SK-N-SH (cell line): ENCODE measurements around the gene PLPPR2. TPM values are rescaled to one million over a fixed set of nuclear protein-coding genes. Genes with fewer than 3 reads are reported as not detected.

Experiments
- CTCF ChIA-PET: fragments of 300-600, 350-600 bp; formaldehyde crosslinking; extraction: SDS; loops from one replicate; lab custom pipeline; 2021; lab: Yijun Ruan, JAX
- POLR2A ChIA-PET: fragments of 350-600 bp; sonication (Branson Sonifier 250); formaldehyde crosslinking; extraction: SDS; loops from one replicate; lab custom pipeline; 2020; ENCODE audit warnings: antibody characterized with exemption, inconsistent platforms; lab: Yijun Ruan, JAX
- DNase-seq: peaks from one replicate; pipeline ENCODE4 v3.0.0; 2012
- H2AFZ ChIP-seq: fragments of 200-600 bp; sonication (generic); 2 replicates; pipeline ENCODE4 v1.8.1; 2016; ENCODE audit warnings: antibody characterized with exemption, mild to moderate bottlenecking, low read depth
- H3F3A ChIP-seq: fragments of 200-600 bp; sonication (generic); replicated peaks from 2 replicates; pipeline ENCODE3; 2016; ENCODE audit warnings: antibody characterized with exemption, mild to moderate bottlenecking; ENCODE audit not compliant: insufficient read depth
- H3K27ac ChIP-seq, 2 experiments: fragments of 200-500 bp in 1 of 2; fragments of 200-600 bp in 1 of 2; sonication (Bioruptor generic) in 1 of 2; sonication (generic), shearing (Covaris generic) in 1 of 2; 2 replicates each; pipeline versions ENCODE4 v1.5.1 to v1.6.1; 2014 to 2016; ENCODE audit warnings: low read depth in 2 of 2, inconsistent platforms in 1 of 2, low read length in 1 of 2, mild to moderate bottlenecking in 1 of 2, mixed read lengths in 1 of 2
- H3K27me3 ChIP-seq: fragments of 200-600 bp; sonication (generic), shearing (Covaris generic); 2 replicates; pipeline ENCODE4 v1.6.1; 2016; ENCODE audit warnings: mixed run types; ENCODE audit not compliant: insufficient read depth
- H3K36me3 ChIP-seq, 2 experiments: fragments of 200-500 bp in 1 of 2; fragments of 200-600 bp in 1 of 2; sonication (Bioruptor generic) in 1 of 2; sonication (generic) in 1 of 2; replicated peaks in 1 of 2; 2 replicates each; pipeline versions ENCODE3 to v1.5.1; 2014 to 2016; ENCODE audit warnings: low read length in 1 of 2, mild to moderate bottlenecking in 1 of 2; ENCODE audit not compliant: insufficient read depth in 2 of 2, control insufficient read depth in 1 of 2
- H3K4me1 ChIP-seq, 2 experiments: fragments of 200-500 bp in 1 of 2; fragments of 200-600 bp in 1 of 2; sonication (Bioruptor generic) in 1 of 2; sonication (generic), shearing (Covaris generic) in 1 of 2; 2 replicates each; pipeline versions ENCODE4 v1.5.1 to v1.6.1; 2014 to 2016; ENCODE audit warnings: low read depth in 1 of 2, low read length in 1 of 2, mixed run types in 1 of 2; ENCODE audit not compliant: insufficient read depth in 2 of 2, control insufficient read depth in 1 of 2
- H3K4me2 ChIP-seq: fragments of 200-600 bp; sonication (generic), shearing (Covaris generic); 2 replicates; pipeline ENCODE4 v1.6.1; 2017; ENCODE audit warnings: mixed run types
- H3K4me3 ChIP-seq, 2 experiments: fragments of 200-500 bp in 1 of 2; fragments of 200-600 bp in 1 of 2; sonication (Bioruptor generic) in 1 of 2; sonication (generic), shearing (Covaris generic) in 1 of 2; 2 replicates each; pipeline versions ENCODE4 v1.5.1 to v1.8.1; 2014 to 2016; ENCODE audit warnings: low read depth in 2 of 2, inconsistent platforms in 1 of 2, low read length in 1 of 2, mild to moderate bottlenecking in 1 of 2, mixed read lengths in 1 of 2, moderate library complexity in 1 of 2
- H3K79me2 ChIP-seq: fragments of 200-600 bp; sonication (generic); 2 replicates; pipeline ENCODE4 v1.8.1; 2017; ENCODE audit warnings: mild to moderate bottlenecking; ENCODE audit not compliant: insufficient read depth
- H3K9ac ChIP-seq: fragments of 200-600 bp; sonication (generic); 2 replicates; pipeline ENCODE4 v1.6.1; 2017; ENCODE audit warnings: mixed run types
- H3K9me2 ChIP-seq: fragments of 200-600 bp; sonication (generic); 2 replicates; pipeline ENCODE4 v1.6.1; 2017; ENCODE audit warnings: mixed run types
- H3K9me3 ChIP-seq: fragments of 200-600 bp; sonication (generic); 2 replicates; pipeline ENCODE4 v1.6.1; 2017; ENCODE audit warnings: mixed run types, mild to moderate bottlenecking, moderate library complexity
- H4K20me1 ChIP-seq: fragments of 200-600 bp; sonication (generic); 2 replicates; pipeline ENCODE4 v1.6.1; 2017; ENCODE audit warnings: mild to moderate bottlenecking, mixed run types; ENCODE audit not compliant: insufficient read depth
- CHD2 ChIP-seq: fragments of 150-350 bp; IDR thresholded peaks from 2 replicates; pipeline ENCODE4 v1.6.1; 2018; ENCODE audit warnings: low read length; ENCODE audit not compliant: partially characterized antibody
- EP300 ChIP-seq, 2 experiments: IDR thresholded peaks; 2 replicates each; pipeline versions ENCODE4 v1.4.0 to v1.6.1; 2012; ENCODE audit warnings: borderline replicate concordance in 1 of 2, low read depth in 1 of 2, low read length in 1 of 2
- FOXJ3 ChIP-seq: sonication (generic); formaldehyde crosslinking; IDR thresholded peaks from 2 replicates; pipeline ENCODE4 v1.5.1; 2020; ENCODE audit warnings: mild to moderate bottlenecking, missing genetic modification reagents
- FOXM1 ChIP-seq: IDR thresholded peaks from 2 replicates; pipeline ENCODE4 v1.4.0; 2012; ENCODE audit warnings: low read depth, mild to moderate bottlenecking
- JUND ChIP-seq: IDR thresholded peaks from 2 replicates; pipeline ENCODE4 v1.4.0; 2012
- MEF2A ChIP-seq: IDR thresholded peaks from 2 replicates; pipeline ENCODE4 v1.4.0; 2012; ENCODE audit warnings: low read depth, borderline replicate concordance
- NFIC ChIP-seq: IDR thresholded peaks from 2 replicates; pipeline ENCODE4 v1.4.0; 2012; ENCODE audit warnings: borderline replicate concordance
- NRF1 ChIP-seq: IDR thresholded peaks from 2 replicates; pipeline ENCODE4 v1.6.1; 2012; ENCODE audit warnings: low read depth, mild to moderate bottlenecking, low read length
- RAD21 ChIP-seq: IDR thresholded peaks from 2 replicates; pipeline ENCODE4 v1.6.1; 2012; ENCODE audit warnings: mild to moderate bottlenecking, low read length
- RCOR1 ChIP-seq: fragments of 150-350 bp; IDR thresholded peaks from 2 replicates; pipeline ENCODE4 v1.6.1; 2017; ENCODE audit warnings: antibody characterized with exemption, low read length
- RFX5 ChIP-seq: IDR thresholded peaks from 2 replicates; pipeline ENCODE4 v1.6.1; 2012; ENCODE audit warnings: mild to moderate bottlenecking, improper control_type of control experiment, low read length
- SMC3 ChIP-seq: IDR thresholded peaks from 2 replicates; pipeline ENCODE4 v1.6.1; 2012; ENCODE audit warnings: low read depth, low read length, improper control_type of control experiment
- TAF1 ChIP-seq: IDR thresholded peaks from 2 replicates; pipeline ENCODE4 v1.6.1; 2012; ENCODE audit warnings: low read depth, mild to moderate bottlenecking, low read length, moderate library complexity, borderline replicate concordance
- WGBS: methylation state at CpG from one replicate; pipeline ENCODE4 v1.1.6; 2017; ENCODE audit warnings: low lambda C conversion rate; 5-methylcytosine and 5-hydroxymethylcytosine counted together
- polyA plus RNA-seq, 3 experiments: library from polyadenylated mRNA; depleted of rRNA; stranded (reverse); fragments of >200 nt; gene quantifications; 2 replicates each; pipeline ENCODE4 v1.2.3, GENCODE V29; 2012
- TF ChIP-seq, protein P1 (sequence below): IDR thresholded peaks from 2 replicates; pipeline ENCODE4 v1.4.0; 2012; ENCODE audit warnings: low read depth
- TF ChIP-seq, protein P2 (sequence below): fragments of 150-350 bp; IDR thresholded peaks from 2 replicates; pipeline ENCODE4 v1.6.1; 2016; ENCODE audit warnings: mild to moderate bottlenecking, low read depth, low read length

The PLPPR2 gene
- polyA plus RNA-seq, 1 of the 3 experiments (the other 2 are of a cell fraction) = 26.2 TPM

DNA sequence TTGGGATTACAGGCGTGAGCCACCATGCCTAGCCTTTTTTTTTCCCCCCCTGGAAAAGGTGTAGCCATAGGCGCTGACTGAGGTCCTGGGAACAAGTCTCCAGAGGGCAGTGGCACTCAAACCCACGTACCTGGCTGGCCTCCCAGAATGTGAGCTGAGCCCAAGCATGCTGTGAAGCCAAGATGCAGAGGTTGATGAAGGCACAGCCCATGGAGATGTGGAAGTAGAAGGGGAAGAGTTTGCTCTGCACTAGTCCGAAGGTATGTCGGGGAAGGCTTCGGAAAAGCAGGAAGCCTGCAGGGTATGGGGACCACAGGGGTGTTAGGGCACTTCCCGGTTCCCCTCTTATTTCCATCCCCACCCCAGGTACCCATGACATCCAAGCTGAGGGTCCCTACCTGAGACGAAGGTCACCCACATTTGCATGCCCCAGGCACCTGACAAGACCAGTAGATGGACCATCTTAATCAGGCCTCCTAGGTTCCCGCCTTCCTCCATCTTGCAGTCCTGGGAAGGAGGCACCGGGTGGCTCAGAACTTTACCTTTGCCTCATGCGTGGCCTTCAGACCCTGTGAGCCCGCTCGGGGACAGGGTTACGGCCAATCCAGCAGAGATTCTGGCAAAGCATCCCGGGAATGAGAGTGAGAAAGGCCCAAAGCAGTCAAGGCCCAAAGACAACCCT is 10.0 kb upstream of the PLPPR2 start:
- H3K27ac ChIP-seq = peak overlapping the region; percentile 58 to 60; a peak in 2 of 4 replicates
- H3K4me3 ChIP-seq = peak overlapping the region; percentile 74 to 96
- H3F3A ChIP-seq = peaks cover 18% of the 10 kb centered on the region
- CTCF ChIA-PET = interaction anchor here (1.3 to 3.0 kb wide), 4 partner anchors 30 to 137 kb away, joined by 5 to 23 read pairs (median 7); partner anchors contain the start of gene SWSAP1
- 56% methylated on average over 13 of the region's 15 CpGs for WGBS
- no peaks in the 10 kb centered on the region for H3K79me2 ChIP-seq
- H3K4me1 ChIP-seq = peaks cover 13 to 14% of the 10 kb centered on the region in 2 experiments; a peak in 2 of 4 replicates
- peak overlapping the region; percentile 85 for H3K4me2 ChIP-seq
- no peaks in the 10 kb centered on the region for H3K9me3 ChIP-seq
- H3K9ac ChIP-seq = peak overlapping the region; percentile 76
- peaks cover 4 to 10% of the 10 kb centered on the region in 2 experiments for H3K36me3 ChIP-seq
- H4K20me1 ChIP-seq = peaks cover 7% of the 10 kb centered on the region
- no peaks in the 10 kb centered on the region for H3K9me2 ChIP-seq
- peak; percentile 5 for DNase-seq
- H3K27me3 ChIP-seq = no peaks in the 10 kb centered on the region
- H2AFZ ChIP-seq = 0 out of 2 replicates have a peak overlapping the region, but pooled peaks have one; percentile 77
- POLR2A ChIA-PET = interaction anchor here (0.6 to 2.3 kb wide), 4 partner anchors 20 to 38 kb away, joined by 3 to 15 read pairs (median 4); partner anchors contain the start of genes EPOR and SWSAP1
- TF ChIP-seq RCOR1 (no peak), MEF2A (no peak), CHD2 (no peak), EP300 (IDR thresholded peaks at IDR 0.05; ENCODE audit: borderline replicate concordance in 1 of 2, low read depth in 1 of 2, low read length in 1 of 2) (no peak), NFIC (no peak), SMC3 (no peak), NRF1 (no peak), FOXM1 (no peak), TAF1 (no peak), RFX5 (no peak), RAD21 (no peak), FOXJ3 (CRISPR knock-in tag) (no peak), JUND (no peak)
- TF ChIP-seq, protein P1, sequence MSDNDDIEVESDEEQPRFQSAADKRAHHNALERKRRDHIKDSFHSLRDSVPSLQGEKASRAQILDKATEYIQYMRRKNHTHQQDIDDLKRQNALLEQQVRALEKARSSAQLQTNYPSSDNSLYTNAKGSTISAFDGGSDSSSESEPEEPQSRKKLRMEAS = no peak
- TF ChIP-seq, protein P2, sequence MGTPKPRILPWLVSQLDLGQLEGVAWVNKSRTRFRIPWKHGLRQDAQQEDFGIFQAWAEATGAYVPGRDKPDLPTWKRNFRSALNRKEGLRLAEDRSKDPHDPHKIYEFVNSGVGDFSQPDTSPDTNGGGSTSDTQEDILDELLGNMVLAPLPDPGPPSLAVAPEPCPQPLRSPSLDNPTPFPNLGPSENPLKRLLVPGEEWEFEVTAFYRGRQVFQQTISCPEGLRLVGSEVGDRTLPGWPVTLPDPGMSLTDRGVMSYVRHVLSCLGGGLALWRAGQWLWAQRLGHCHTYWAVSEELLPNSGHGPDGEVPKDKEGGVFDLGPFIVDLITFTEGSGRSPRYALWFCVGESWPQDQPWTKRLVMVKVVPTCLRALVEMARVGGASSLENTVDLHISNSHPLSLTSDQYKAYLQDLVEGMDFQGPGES = no peak
